BLaER1 treated with 17β-estradiol and CSF1 and Interleukin-3, amounts not matched to agents 10 nM and 100 nM (cell line): ENCODE results near the gene OR8B3.

Experiments used
- H3K27ac ChIP-seq, 11 experiments: shearing (Covaris generic); formaldehyde crosslinking; 2 replicates each; pipeline ENCODE4 v1.8.1; 2022
- H3K27me3 ChIP-seq, 11 experiments: shearing (Covaris generic); formaldehyde crosslinking; 2 replicates each; pipeline ENCODE4 v1.8.1; 2022
- H3K36me3 ChIP-seq, 11 experiments: shearing (Covaris generic); formaldehyde crosslinking; 2 replicates each; pipeline ENCODE4 v1.8.1; 2022
- H3K4me1 ChIP-seq, 10 experiments: shearing (Covaris generic); formaldehyde crosslinking; 2 replicates each; pipeline ENCODE4 v1.8.1; 2022
- H3K4me2 ChIP-seq, 11 experiments: shearing (Covaris generic); formaldehyde crosslinking; 2 replicates each; pipeline ENCODE4 v1.8.1; 2022
- H3K4me3 ChIP-seq, 10 experiments: shearing (Covaris generic); formaldehyde crosslinking; 2 replicates each; pipeline ENCODE4 v1.8.1; 2022
- H3K9ac ChIP-seq, 11 experiments: shearing (Covaris generic); formaldehyde crosslinking; 2 replicates each; pipeline ENCODE4 v1.8.1; 2022
- H3K9me3 ChIP-seq, 11 experiments: shearing (Covaris generic); formaldehyde crosslinking; replicated peaks in 1 of 11; 2 replicates each; pipeline ENCODE4 v1.8.1; 2022
- H4K20me1 ChIP-seq, 11 experiments: shearing (Covaris generic); formaldehyde crosslinking; 2 replicates each; pipeline ENCODE4 v1.8.1; 2022
- Cebpa-rat ChIP-seq, 11 experiments: shearing (Covaris generic); IDR thresholded peaks; 2 replicates each; pipeline ENCODE4 v1.8.1; 2022

OR8B3 gene

GRCh38 chr11:124380585-124380984, 18.2 kb downstream of the OR8B3 start:
- Histone ChIP-seq H3K4me1 (peaks cover 0 to 11% (median 0%) of the 10 kb centered on the region in 10 experiments; a peak in 4 of 20 replicates), H3K27me3 (no peaks in the 10 kb centered on the region), H3K9me3 (no peaks in the 10 kb centered on the region; a peak in 1 of 22 replicates), H3K4me3 (no peak overlapping the region), H3K4me2 (no peak overlapping the region), H4K20me1 (no peaks in the 10 kb centered on the region; a peak in 1 of 22 replicates), H3K36me3 (no peaks in the 10 kb centered on the region), H3K9ac (no peak overlapping the region), H3K27ac (no peak overlapping the region)
- TF ChIP-seq Cebpa-rat (IDR thresholded peaks at IDR 0.05) = no peak

DNA sequence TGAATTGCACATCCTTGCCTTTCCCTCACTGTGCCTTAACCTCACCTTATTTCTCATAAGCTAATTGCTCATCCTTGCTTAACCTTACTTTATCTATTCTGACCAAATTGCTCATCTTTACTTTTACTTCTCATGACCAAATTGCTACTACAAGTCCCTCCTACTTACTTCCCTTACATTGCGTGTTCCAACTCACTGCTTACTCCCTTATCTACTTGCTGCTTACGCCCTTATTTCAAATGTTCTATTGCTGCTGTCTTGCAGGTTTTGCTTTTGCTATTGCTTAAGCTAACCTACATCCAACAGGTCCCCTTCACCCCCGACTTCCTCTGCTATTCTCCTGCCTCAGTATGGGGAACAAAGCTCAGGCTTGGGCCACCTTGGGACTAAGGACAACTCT, 22.5 kb downstream of the OR8B3 start:
- peaks cover 0 to 11% (median 7%) of the 10 kb centered on the region in 11 experiments; a peak in 17 of 22 replicates for H3K9me3 ChIP-seq
- H3K27ac ChIP-seq = no peak overlapping the region
- TF ChIP-seq Cebpa-rat (IDR thresholded peaks at IDR 0.05) = no peak
- H3K27me3 ChIP-seq = no peaks in the 10 kb centered on the region
- no peak overlapping the region for H3K4me3 ChIP-seq
- H3K9ac ChIP-seq = no peak overlapping the region
- H3K4me1 ChIP-seq = peaks cover 0 to 11% (median 0%) of the 10 kb centered on the region in 10 experiments; a peak in 4 of 20 replicates
- no peak overlapping the region for H3K4me2 ChIP-seq
- no peaks in the 10 kb centered on the region for H3K36me3 ChIP-seq
- no peaks in the 10 kb centered on the region; a peak in 1 of 22 replicates for H4K20me1 ChIP-seq

DNA sequence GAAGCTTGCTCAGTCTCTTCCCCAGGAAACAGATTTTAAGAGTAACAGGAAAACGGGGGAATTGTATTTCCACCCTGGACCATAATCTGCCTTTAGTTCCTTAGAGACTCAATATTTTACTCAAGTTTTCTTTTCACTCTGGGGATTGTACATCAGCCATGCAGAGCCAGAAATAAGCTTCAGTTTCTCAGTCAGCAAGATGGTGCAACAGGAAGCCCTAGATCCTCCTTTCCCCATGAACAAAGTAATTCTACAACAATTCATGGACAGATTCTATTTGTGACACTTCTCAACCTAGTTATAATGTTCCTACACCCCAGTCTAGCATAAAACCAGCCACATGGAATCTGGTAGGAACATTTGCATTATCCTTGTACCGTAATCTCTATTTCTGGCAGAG, 39.3 kb downstream of the OR8B3 start:
- Histone ChIP-seq H4K20me1 (no peaks in the 10 kb centered on the region), H3K4me3 (no peak overlapping the region), H3K4me2 (peak overlapping the region in 7 of 11 experiments; percentile 6 to 64 (median 20); a peak in 7 of 22 replicates), H3K27ac (no peak overlapping the region), H3K4me1 (peaks cover 0 to 15% (median 2%) of the 10 kb centered on the region in 10 experiments; a peak in 6 of 20 replicates), H3K36me3 (no peaks in the 10 kb centered on the region), H3K27me3 (no peaks in the 10 kb centered on the region), H3K9ac (no peak overlapping the region), H3K9me3 (no peaks in the 10 kb centered on the region)
- no peak for TF ChIP-seq Cebpa-rat (IDR thresholded peaks at IDR 0.05)

- no peaks in the 10 kb centered on the region for H3K27me3 ChIP-seq
- H3K27ac ChIP-seq = no peak overlapping the region
- no peak for TF ChIP-seq Cebpa-rat (IDR thresholded peaks at IDR 0.05)
- no peak overlapping the region for H3K9ac ChIP-seq
- no peaks in the 10 kb centered on the region; a peak in 1 of 22 replicates for H3K36me3 ChIP-seq
- peak overlapping the region in 2 of 11 experiments; percentile 9 to 19; a peak in 1 of 22 replicates for H3K4me2 ChIP-seq
- H3K4me1 ChIP-seq = peaks cover 0 to 10% (median 0%) of the 10 kb centered on the region in 10 experiments; a peak in 1 of 20 replicates
- no peaks in the 10 kb centered on the region for H4K20me1 ChIP-seq
- peaks cover 14 to 29% (median 16%) of the 10 kb centered on the region in 11 experiments for H3K9me3 ChIP-seq
- no peak overlapping the region for H3K4me3 ChIP-seq
Measured at GRCh38 chr11:124346311-124346955, 52.4 kb downstream of the OR8B3 start.
